Bronchial epithelial cell (primary cell): ENCODE data around the gene AMZ2. TPM values are rescaled to one million over a fixed set of nuclear protein-coding genes. Genes with fewer than 3 reads are reported as not detected.

Experiments used
- DNase-seq: peaks from one replicate; pipeline ENCODE4 v3.0.0-alpha.2; 2010; ENCODE audit warnings: low read depth
- FAIRE-seq: peaks from 2 replicates; lab custom pipeline; 2011; peaks lifted over from hg19 to GRCh38; lab: Jason Lieb, UNC
- H3K27me3 ChIP-seq: 2 replicates; pipeline ENCODE4 v1.5.1; 2011; ENCODE audit warnings: low read length; ENCODE audit not compliant: control insufficient read depth, insufficient read depth
- H3K36me3 ChIP-seq: 2 replicates; pipeline ENCODE4 v1.5.1; 2011; ENCODE audit warnings: low read length; ENCODE audit not compliant: control insufficient read depth, insufficient read depth
- H3K4me3 ChIP-seq: 2 replicates; pipeline ENCODE4 v1.5.1; 2011; ENCODE audit warnings: mild to moderate bottlenecking, low read depth, low read length, control low read depth
- CTCF ChIP-seq: IDR thresholded peaks from 2 replicates; pipeline ENCODE4 v1.5.1; 2011; ENCODE audit warnings: mild to moderate bottlenecking, moderate library complexity, low read length, control low read depth, inconsistent platforms; ENCODE audit not compliant: insufficient read depth, severe bottlenecking
- total RNA-seq: library from RNA; depleted of rRNA; stranded (reverse); fragments of >200 nt; gene quantifications from 2 replicates; pipeline ENCODE4 v1.2.1, GENCODE V29; 2014

AMZ2 gene
- total RNA-seq, 1 donor from 2014 or later, result 107 TPM

- FAIRE-seq, result no peak
- no peak for TF ChIP-seq CTCF
These were observed 52.0 kb downstream of the AMZ2 start for GRCh38 chr17:68299817-68300216.

GRCh38 chr17:68301438-68301959 lies 53.7 kb downstream of the AMZ2 start:
- no peak for FAIRE-seq
- TF ChIP-seq CTCF, result no peak
- no peak overlapping the region for H3K4me3 ChIP-seq
- no peaks in the 10 kb centered on the region for H3K27me3 ChIP-seq
- no peaks in the 10 kb centered on the region for H3K36me3 ChIP-seq
- no peak for DNase-seq

More at GRCh38 chr17:68299817-68300216, 52.0 kb downstream of the AMZ2 start:
- Histone ChIP-seq H3K4me3 (no peak overlapping the region), H3K27me3 (no peaks in the 10 kb centered on the region), H3K36me3 (no peaks in the 10 kb centered on the region)
- DNase-seq, result no peak

GRCh38 chr17:68302066-68302564 lies 54.3 kb downstream of the AMZ2 start:
- FAIRE-seq (no peak), DNase-seq (no peak)
- Histone ChIP-seq H3K4me3 (no peak overlapping the region), H3K36me3 (no peaks in the 10 kb centered on the region), H3K27me3 (no peaks in the 10 kb centered on the region)
- no peak for TF ChIP-seq CTCF

GRCh38 chr17:68302666-68303065 lies 54.8 kb downstream of the AMZ2 start:
- FAIRE-seq, result no peak

GRCh38 chr17:68304706-68305105 lies 56.9 kb downstream of the AMZ2 start:
- DNase-seq (no peak), FAIRE-seq (no peak)
- no peaks in the 10 kb centered on the region for H3K27me3 ChIP-seq

More at GRCh38 chr17:68302666-68303065, 54.8 kb downstream of the AMZ2 start:
- Histone ChIP-seq H3K27me3 (no peaks in the 10 kb centered on the region), H3K4me3 (no peak overlapping the region), H3K36me3 (no peaks in the 10 kb centered on the region)
- no peak for DNase-seq
- no peak for TF ChIP-seq CTCF

More at GRCh38 chr17:68304706-68305105, 56.9 kb downstream of the AMZ2 start:
- no peaks in the 10 kb centered on the region for H3K36me3 ChIP-seq
- TF ChIP-seq CTCF, result no peak
- H3K4me3 ChIP-seq, result no peak overlapping the region
